ENCODE results near the gene SLC22A1.

DNA sequence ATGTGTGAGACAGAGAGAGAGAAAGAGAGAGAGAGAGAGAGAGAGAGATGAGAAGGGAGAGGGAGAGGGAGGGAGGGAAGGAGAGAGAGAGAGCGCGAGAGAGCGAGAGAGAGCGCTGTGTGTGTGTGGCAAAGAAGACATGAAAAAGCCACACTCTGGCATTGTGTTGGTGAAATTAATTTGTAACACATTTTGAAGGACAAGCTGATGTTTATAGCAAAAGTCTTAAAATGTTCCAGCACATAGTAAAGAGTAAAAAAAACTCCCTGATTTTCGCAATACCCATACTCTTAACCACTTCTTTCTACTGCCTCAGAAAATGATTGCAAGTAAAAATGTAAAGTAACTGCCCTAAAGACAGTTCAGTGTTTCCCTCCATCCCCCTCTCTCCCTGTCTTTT is 56.7 kb downstream of the SLC22A1 start:
- TF ChIP-seq, protein P1, sequence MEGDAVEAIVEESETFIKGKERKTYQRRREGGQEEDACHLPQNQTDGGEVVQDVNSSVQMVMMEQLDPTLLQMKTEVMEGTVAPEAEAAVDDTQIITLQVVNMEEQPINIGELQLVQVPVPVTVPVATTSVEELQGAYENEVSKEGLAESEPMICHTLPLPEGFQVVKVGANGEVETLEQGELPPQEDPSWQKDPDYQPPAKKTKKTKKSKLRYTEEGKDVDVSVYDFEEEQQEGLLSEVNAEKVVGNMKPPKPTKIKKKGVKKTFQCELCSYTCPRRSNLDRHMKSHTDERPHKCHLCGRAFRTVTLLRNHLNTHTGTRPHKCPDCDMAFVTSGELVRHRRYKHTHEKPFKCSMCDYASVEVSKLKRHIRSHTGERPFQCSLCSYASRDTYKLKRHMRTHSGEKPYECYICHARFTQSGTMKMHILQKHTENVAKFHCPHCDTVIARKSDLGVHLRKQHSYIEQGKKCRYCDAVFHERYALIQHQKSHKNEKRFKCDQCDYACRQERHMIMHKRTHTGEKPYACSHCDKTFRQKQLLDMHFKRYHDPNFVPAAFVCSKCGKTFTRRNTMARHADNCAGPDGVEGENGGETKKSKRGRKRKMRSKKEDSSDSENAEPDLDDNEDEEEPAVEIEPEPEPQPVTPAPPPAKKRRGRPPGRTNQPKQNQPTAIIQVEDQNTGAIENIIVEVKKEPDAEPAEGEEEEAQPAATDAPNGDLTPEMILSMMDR (IDR thresholded peaks at IDR 0.05), result no peak
- no peak for TF ChIP-seq EZH2 (IDR thresholded peaks at IDR 0.05; ENCODE audit: borderline replicate concordance, insufficient read depth, low read depth, low read length, poor library complexity, severe bottlenecking)

All from B cell (primary cell).